A673 (cell line): Measurements from ENCODE around the gene FAM98C. TPM values are rescaled to one million over a fixed set of nuclear protein-coding genes. Genes with fewer than 3 reads are reported as not detected.

Source experiments
- BruUV-seq: library from RNA; stranded (reverse); fragments of 400-500 nt; replicated peaks from 2 replicates; lab custom pipeline; 2021; lab: Mats Ljungman, UMichigan
- CTCF ChIA-PET: fragments of 300-600 bp; sonication (Branson Sonifier 250); formaldehyde crosslinking; loops from one replicate; lab custom pipeline; 2022; ENCODE audit warnings: antibody characterized with exemption; lab: Charles Lee
- POLR2A ChIA-PET: fragments of 300-600 bp; sonication (Branson Sonifier 250); formaldehyde crosslinking; loops from one replicate; lab custom pipeline; 2022; ENCODE audit warnings: antibody characterized with exemption; ENCODE audit not compliant: low non-redundant PET; lab: Charles Lee
- DNase-seq: peaks from one replicate; pipeline ENCODE4 v3.0.0-alpha.2; 2015; ENCODE audit warnings: low spot score
- H3K27ac ChIP-seq: fragments of 200-600 bp; sonication (generic); 2 replicates; pipeline ENCODE4 v1.5.1; 2016; ENCODE audit warnings: mixed run types, low read depth, mild to moderate bottlenecking, mixed read lengths, antibody characterized with exemption, low read length; ENCODE audit not compliant: poor library complexity, severe bottlenecking
- H3K27me3 ChIP-seq: fragments of 200-600 bp; sonication (generic); replicated peaks from 2 replicates; pipeline ENCODE4 v1.6.1; 2017; ENCODE audit warnings: mixed run types, low read depth, mild to moderate bottlenecking, mixed read lengths, antibody characterized with exemption, low read length; ENCODE audit not compliant: insufficient read depth, poor library complexity
- H3K36me3 ChIP-seq: fragments of 200-600 bp; sonication (generic); 2 replicates; pipeline ENCODE4 v1.6.1; 2016; ENCODE audit warnings: mixed run types, mild to moderate bottlenecking, mixed read lengths, antibody characterized with exemption, low read length; ENCODE audit not compliant: insufficient read depth, poor library complexity, severe bottlenecking
- H3K4me1 ChIP-seq: fragments of 200-600 bp; sonication (generic); 2 replicates; pipeline ENCODE4 v1.6.1; 2017; ENCODE audit warnings: mixed run types, mild to moderate bottlenecking, mixed read lengths, antibody characterized with exemption, low read length; ENCODE audit not compliant: insufficient read depth, poor library complexity, severe bottlenecking
- H3K4me3 ChIP-seq: fragments of 200-600 bp; sonication (generic); 2 replicates; pipeline ENCODE4 v1.5.1; 2016; ENCODE audit warnings: low read depth, mixed run types, mild to moderate bottlenecking, mixed read lengths, low read length; ENCODE audit not compliant: poor library complexity, severe bottlenecking
- H3K9me3 ChIP-seq: fragments of 200-600 bp; sonication (generic); 2 replicates; pipeline ENCODE4 v1.6.1; 2016; ENCODE audit warnings: mixed run types, low read depth, mild to moderate bottlenecking, mixed read lengths, antibody characterized with exemption, low read length; ENCODE audit not compliant: poor library complexity, severe bottlenecking
- CTCF ChIP-seq: fragments of 300-800, 200-600 bp; sonication (generic); conservative IDR thresholded peaks from 2 replicates; pipeline ENCODE4 v1.5.1; 2017; ENCODE audit warnings: low read depth, mild to moderate bottlenecking, antibody characterized with exemption, low read length, moderate library complexity, mixed read lengths
- EZH2 ChIP-seq: fragments of 200-600 bp; sonication (generic); IDR thresholded peaks from 2 replicates; pipeline ENCODE4 v1.6.1; 2017; ENCODE audit warnings: borderline replicate concordance, low read depth, mild to moderate bottlenecking, mixed read lengths, antibody characterized with exemption, low read length; ENCODE audit not compliant: poor library complexity, severe bottlenecking
- intact Hi-C: fragments of 100-400 bp; cut with micrococcal nuclease; formaldehyde crosslinking; loops from one replicate; pipeline ENCODE4 v1.10.0; 2022; ENCODE audit not compliant: unreplicated experiment
- total RNA-seq: library from RNA; stranded (reverse); gene quantifications from 2 replicates; pipeline ENCODE4 v1.2.3, GENCODE V29; 2021

Gene FAM98C
- total RNA-seq, 1 experiment from 2014 or later, result 11.8 TPM

GRCh38 chr19:38392707-38393308 lies 10.1 kb upstream of the FAM98C start:
- TF ChIP-seq EZH2, result no peak
- CTCF ChIA-PET, result interaction anchor here (0.5 kb wide), 1 partner anchor 840 kb away, joined by 4 read pairs; no protein-coding TSS in a partner anchor
- Histone ChIP-seq H3K4me1 (peaks cover 6% of the 10 kb centered on the region), H3K27ac (no peak overlapping the region), H3K9me3 (no peaks in the 10 kb centered on the region), H3K4me3 (no peak overlapping the region), H3K36me3 (no peaks in the 10 kb centered on the region), H3K27me3 (no peaks in the 10 kb centered on the region)
- no TSS peak for BruUV-seq
- DNase-seq, result no peak
- POLR2A ChIA-PET, result no interaction called here
- intact Hi-C loops, result no loop called here

GRCh38 chr19:38394488-38394887 lies 8.4 kb upstream of the FAM98C start:
- Histone ChIP-seq H3K27me3 (no peaks in the 10 kb centered on the region), H3K27ac (no peak overlapping the region), H3K9me3 (no peaks in the 10 kb centered on the region), H3K4me1 (no peaks in the 10 kb centered on the region), H3K36me3 (no peaks in the 10 kb centered on the region), H3K4me3 (no peak overlapping the region)
- POLR2A ChIA-PET, result no interaction called here
- BruUV-seq, result no TSS peak
- DNase-seq, result peak; percentile 24
- CTCF ChIA-PET, result no interaction called here
- intact Hi-C loops, result no loop called here
- TF ChIP-seq EZH2, result no peak
- no peak for TF ChIP-seq CTCF

- CTCF ChIA-PET, result no interaction called here
- DNase-seq, result no peak
- Histone ChIP-seq H3K4me1 (no peaks in the 10 kb centered on the region), H3K9me3 (no peaks in the 10 kb centered on the region), H3K27ac (no peak overlapping the region), H3K36me3 (no peaks in the 10 kb centered on the region), H3K27me3 (no peaks in the 10 kb centered on the region), H3K4me3 (peak overlapping the region; percentile 12)
- intact Hi-C loops, result no loop called here
- POLR2A ChIA-PET, result interaction anchor here (0.5 kb wide), 1 partner anchor 35 kb away, joined by 7 read pairs; no protein-coding TSS in a partner anchor
- no peak for TF ChIP-seq EZH2
- no peak for TF ChIP-seq CTCF
- no TSS peak for BruUV-seq
Measured at GRCh38 chr19:38395381-38396114, 7.3 kb upstream of the FAM98C start.
